Neuronal stem cell (in vitro differentiated cells): Measurements from ENCODE around the gene CUL3.

Experiments
- DNase-seq: peaks from one replicate; pipeline ENCODE4 v3.0.0-alpha.2; 2013; ENCODE audit warnings: low spot score
- H2AFZ ChIP-seq: one replicate; pipeline ENCODE4 v1.6.1; 2013; ENCODE audit warnings: mild to moderate bottlenecking, low read length, inconsistent platforms
- H2AK5ac ChIP-seq: 2 replicates; pipeline ENCODE4 v1.6.1; 2013; ENCODE audit warnings: low read depth, mild to moderate bottlenecking, inconsistent platforms, low read length, moderate library complexity, mixed read lengths
- H2BK120ac ChIP-seq: 2 replicates; pipeline ENCODE4 v1.6.1; 2013; ENCODE audit warnings: low read depth, mild to moderate bottlenecking, inconsistent platforms, low read length, moderate library complexity, mixed read lengths
- H2BK12ac ChIP-seq: one replicate; pipeline ENCODE4 v1.6.1; 2013; ENCODE audit warnings: low read length, inconsistent platforms
- H2BK15ac ChIP-seq: 2 replicates; pipeline ENCODE4 v1.6.1; 2013; ENCODE audit warnings: mild to moderate bottlenecking, low read length, inconsistent platforms, mixed read lengths
- H2BK5ac ChIP-seq: one replicate; pipeline ENCODE4 v1.6.1; 2013; ENCODE audit warnings: inconsistent platforms, mild to moderate bottlenecking, low read length, moderate library complexity
- H3K14ac ChIP-seq: one replicate; pipeline ENCODE4 v1.6.1; 2013; ENCODE audit warnings: low read length, inconsistent platforms
- H3K18ac ChIP-seq: 2 replicates; pipeline ENCODE4 v1.6.1; 2013; ENCODE audit warnings: low read length, inconsistent platforms
- H3K23ac ChIP-seq: 2 replicates; pipeline ENCODE4 v1.6.1; 2013; ENCODE audit warnings: low read depth, mild to moderate bottlenecking, mixed read lengths, low read length, inconsistent platforms; ENCODE audit not compliant: poor library complexity
- H3K27ac ChIP-seq: replicated peaks from 3 replicates; pipeline ENCODE4 v1.5.1; 2013; ENCODE audit warnings: low read length, inconsistent platforms
- H3K27me3 ChIP-seq, 3 experiments: 2 replicates each; pipeline ENCODE4 v1.6.1; 2013; ENCODE audit warnings: low read length in 3 of 3, mild to moderate bottlenecking in 2 of 3, inconsistent platforms in 1 of 3, low read depth in 1 of 3, mixed read lengths in 1 of 3, moderate library complexity in 1 of 3; ENCODE audit not compliant: control insufficient read depth in 3 of 3, insufficient read depth in 3 of 3
- H3K36me3 ChIP-seq, 2 donors: replicated peaks in 1 of 2; 2 replicates each; pipeline ENCODE4 v1.6.1; 2013; ENCODE audit warnings: low read length in 2 of 2; ENCODE audit not compliant: control insufficient read depth in 2 of 2, insufficient read depth in 2 of 2
- H3K4ac ChIP-seq: 2 replicates; pipeline ENCODE4 v1.6.1; 2013; ENCODE audit warnings: inconsistent platforms, mild to moderate bottlenecking, low read length, moderate library complexity
- H3K4me1 ChIP-seq, 2 donors: 1 replicate in 1 of 2; 2 replicates in 1 of 2; pipeline ENCODE4 v1.6.1; 2013; ENCODE audit warnings: low read length in 2 of 2, low read depth in 1 of 2; ENCODE audit not compliant: control insufficient read depth in 2 of 2, insufficient read depth in 1 of 2
- H3K4me2 ChIP-seq: one replicate; pipeline ENCODE4 v1.6.1; 2013; ENCODE audit warnings: mild to moderate bottlenecking, low read length, inconsistent platforms; ENCODE audit not compliant: insufficient read depth, poor library complexity, severe bottlenecking
- H3K4me3 ChIP-seq, 2 donors: 2 replicates each; pipeline ENCODE4 v1.5.1; 2013; ENCODE audit warnings: low read length in 2 of 2, mild to moderate bottlenecking in 2 of 2, inconsistent platforms in 1 of 2, moderate library complexity in 1 of 2
- H3K79me1 ChIP-seq: one replicate; pipeline ENCODE4 v1.6.1; 2013; ENCODE audit warnings: low read depth, mild to moderate bottlenecking, inconsistent platforms, low read length, moderate library complexity
- H3K9ac ChIP-seq: one replicate; pipeline ENCODE4 v1.6.1; 2013; ENCODE audit warnings: mild to moderate bottlenecking, low read depth, low read length, inconsistent platforms; ENCODE audit not compliant: poor library complexity
- H3K9me3 ChIP-seq, 2 donors: replicated peaks in 1 of 2; 2 replicates each; pipeline versions ENCODE3 to v1.6.1; 2013; ENCODE audit warnings: low read length in 2 of 2, mild to moderate bottlenecking in 2 of 2, inconsistent platforms in 1 of 2, low read depth in 1 of 2, mixed read lengths in 1 of 2, moderate library complexity in 1 of 2; ENCODE audit not compliant: control insufficient read depth in 2 of 2, insufficient read depth in 1 of 2
- H4K8ac ChIP-seq: one replicate; pipeline ENCODE4 v1.6.1; 2013; ENCODE audit warnings: low read depth, mild to moderate bottlenecking, inconsistent platforms, low read length, moderate library complexity
- H4K91ac ChIP-seq: one replicate; pipeline ENCODE4 v1.6.1; 2013; ENCODE audit warnings: low read length, low read depth, mild to moderate bottlenecking, inconsistent platforms; ENCODE audit not compliant: poor library complexity
- whole genome bisulfite sequencing, 2 donors: extraction: QIAGEN DNeasy Blood & Tissue Kit; methylation state at CpG; one replicate each; pipeline ENCODE4 v1.1.7; 2013; ENCODE audit warnings: missing lambda C conversion rate in 2 of 2, mixed read lengths in 1 of 2; ENCODE audit not compliant: insufficient read length in 2 of 2, insufficient replicate concordance in 1 of 2; ENCODE audit errors: extremely low coverage in 2 of 2; 5-methylcytosine and 5-hydroxymethylcytosine counted together

CUL3 gene

GRCh38 chr2:224457408-224458096, 127.6 kb downstream of the CUL3 start:
- Histone ChIP-seq H2AK5ac (no peak overlapping the region), H3K36me3 (no peaks in the 10 kb centered on the region), H3K4me3 (no peak overlapping the region), H3K14ac (no peak overlapping the region), H2BK12ac (no peak overlapping the region), H3K18ac (no peak overlapping the region), H2BK15ac (no peak overlapping the region), H3K79me1 (no peaks in the 10 kb centered on the region), H4K8ac (no peak overlapping the region), H3K23ac (no peak overlapping the region), H2BK120ac (no peak overlapping the region), H3K4ac (no peak overlapping the region), H3K4me2 (no peak overlapping the region), H3K9me3 (no peaks in the 10 kb centered on the region), H3K9ac (no peak overlapping the region), H3K27me3 (no peaks in the 10 kb centered on the region), H4K91ac (no peak overlapping the region), H3K4me1 (no peaks in the 10 kb centered on the region), H2BK5ac (no peak overlapping the region), H2AFZ (no peak overlapping the region), H3K27ac (no peak overlapping the region)
- WGBS, 2 donors: no CpG with 5 or more reads among the region's 10 CpGs
- no peak for DNase-seq

GRCh38 chr2:224453892-224454291, 131.3 kb downstream of the CUL3 start:
- Histone ChIP-seq H4K91ac (no peak overlapping the region), H2BK12ac (no peak overlapping the region), H3K4ac (no peak overlapping the region), H3K4me2 (no peak overlapping the region), H3K79me1 (no peaks in the 10 kb centered on the region), H2BK5ac (no peak overlapping the region), H2BK120ac (no peak overlapping the region), H3K23ac (no peak overlapping the region), H2AK5ac (no peak overlapping the region), H3K36me3 (no peaks in the 10 kb centered on the region), H2AFZ (no peak overlapping the region), H3K4me1 (no peaks in the 10 kb centered on the region), H3K27ac (no peak overlapping the region), H3K14ac (no peak overlapping the region), H3K9me3 (no peaks in the 10 kb centered on the region), H3K9ac (no peak overlapping the region), H2BK15ac (no peak overlapping the region), H3K4me3 (no peak overlapping the region), H4K8ac (no peak overlapping the region), H3K18ac (no peak overlapping the region), H3K27me3 (no peaks in the 10 kb centered on the region)
- no CpG with 5 or more reads among the region's 3 CpGs for WGBS, 2 donors
- no peak for DNase-seq

- H2AK5ac ChIP-seq: no peak overlapping the region
- no peak overlapping the region for H4K8ac ChIP-seq
- no peak overlapping the region for H2BK5ac ChIP-seq
- H3K79me1 ChIP-seq: no peaks in the 10 kb centered on the region
- no peak overlapping the region for H3K14ac ChIP-seq
- WGBS, 2 donors: no CpG with 5 or more reads among the region's 4 CpGs
- H3K27me3 ChIP-seq: no peaks in the 10 kb centered on the region
- H2AFZ ChIP-seq: no peak overlapping the region
- no peak overlapping the region for H3K9ac ChIP-seq
- H3K4me1 ChIP-seq: no peaks in the 10 kb centered on the region
- H3K4ac ChIP-seq: no peak overlapping the region
- H3K27ac ChIP-seq: no peak overlapping the region
- H2BK15ac ChIP-seq: no peak overlapping the region
- no peak overlapping the region for H4K91ac ChIP-seq
- H3K36me3 ChIP-seq: no peaks in the 10 kb centered on the region
- no peak overlapping the region for H3K4me2 ChIP-seq
- no peak overlapping the region for H3K23ac ChIP-seq
- H3K18ac ChIP-seq: no peak overlapping the region
- H2BK120ac ChIP-seq: no peak overlapping the region
- no peaks in the 10 kb centered on the region for H3K9me3 ChIP-seq
- no peak overlapping the region for H3K4me3 ChIP-seq
- no peak for DNase-seq
- no peak overlapping the region for H2BK12ac ChIP-seq
Observed at GRCh38 chr2:224449212-224450147, 135.7 kb downstream of the CUL3 start.

- no peak overlapping the region for H3K18ac ChIP-seq
- no peak overlapping the region for H3K14ac ChIP-seq
- H3K27me3 ChIP-seq: no peaks in the 10 kb centered on the region
- H3K4ac ChIP-seq: no peak overlapping the region
- no peak overlapping the region for H2BK15ac ChIP-seq
- no peak for DNase-seq
- H3K23ac ChIP-seq: no peak overlapping the region
- no peak overlapping the region for H2BK5ac ChIP-seq
- no peak overlapping the region for H2AK5ac ChIP-seq
- H2BK12ac ChIP-seq: no peak overlapping the region
- no peak overlapping the region for H3K4me3 ChIP-seq
- H4K8ac ChIP-seq: no peak overlapping the region
- H3K36me3 ChIP-seq: no peaks in the 10 kb centered on the region
- H2BK120ac ChIP-seq: no peak overlapping the region
- WGBS, 2 donors: no CpG with 5 or more reads among the region's 1 CpG
- no peaks in the 10 kb centered on the region for H3K4me1 ChIP-seq
- no peak overlapping the region for H3K27ac ChIP-seq
- no peak overlapping the region for H3K9ac ChIP-seq
- no peaks in the 10 kb centered on the region for H3K9me3 ChIP-seq
- H4K91ac ChIP-seq: no peak overlapping the region
- no peak overlapping the region for H3K4me2 ChIP-seq
- no peaks in the 10 kb centered on the region for H3K79me1 ChIP-seq
- H2AFZ ChIP-seq: no peak overlapping the region
Observed at GRCh38 chr2:224448236-224448635, 136.9 kb downstream of the CUL3 start.
